HepG2 (cell line): ENCODE data around the gene BAIAP3. TPM values are rescaled to one million over a fixed set of nuclear protein-coding genes. Genes with fewer than 3 reads are reported as not detected.
"Not testable (repeated sequence)": the region's sequence is repeated elsewhere in the genome, so short reads cannot be mapped to it uniquely, and the experiment has no call there.

Experiments used
- ATAC-seq: fragments of 200-7000 bp; cut with Tn5 transposase; 3 replicates; pipeline ENCODE4 v1.9.1; 2020; ENCODE audit warnings: mild to moderate bottlenecking, moderate library complexity
- BruUV-seq: library from RNA; stranded (reverse); fragments of 400-500 nt; replicated peaks from 2 replicates; lab custom pipeline; 2021; lab: Mats Ljungman, UMichigan
- CTCF ChIA-PET: fragments of 300-600 bp; formaldehyde crosslinking; extraction: SDS; loops from one replicate; lab custom pipeline; 2021; ENCODE audit warnings: low total read pairs, inconsistent platforms, low intra/inter-chr PET ratio; lab: Yijun Ruan, JAX
- POLR2A ChIA-PET: fragments of 350-600 bp; sonication (Branson Sonifier 250); formaldehyde crosslinking; loops from one replicate; lab custom pipeline; 2020; ENCODE audit warnings: antibody characterized with exemption, inconsistent platforms; lab: Yijun Ruan, JAX
- DNase-seq: peaks from one replicate; pipeline ENCODE4 v3.0.0-alpha.2; 2015; ENCODE audit warnings: low spot score
- FAIRE-seq: peaks from 3 replicates; lab custom pipeline; 2011; peaks lifted over from hg19 to GRCh38; lab: Jason Lieb, UNC
- H2AFZ ChIP-seq: one replicate; pipeline ENCODE4 v1.6.1; 2011; ENCODE audit warnings: low read length, inconsistent platforms
- H3K27ac ChIP-seq: fragments of 300-600 bp; 3 replicates; pipeline ENCODE4 v1.8.0; 2011; ENCODE audit warnings: mixed run types, mild to moderate bottlenecking, mixed read lengths, low read length, inconsistent platforms; ENCODE audit not compliant: insufficient read depth; ENCODE audit errors: extremely low read length
- H3K27me3 ChIP-seq, 2 experiments: fragments of 200-600 bp in 1 of 2; 2 replicates in 1 of 2; 3 replicates in 1 of 2; pipeline versions ENCODE4 v1.6.0 to v1.8.0; 2011; ENCODE audit warnings: low read length in 2 of 2, mild to moderate bottlenecking in 2 of 2, moderate library complexity in 2 of 2, inconsistent platforms in 1 of 2; ENCODE audit not compliant: insufficient read depth in 2 of 2, control insufficient read depth in 1 of 2
- H3K36me3 ChIP-seq, 2 experiments: fragments of 200-600 bp in 1 of 2; replicated peaks in 1 of 2; 2 replicates in 1 of 2; 3 replicates in 1 of 2; pipeline versions ENCODE4 v1.5.1 to v1.8.0; 2011; ENCODE audit warnings: low read length in 2 of 2, inconsistent platforms in 1 of 2; ENCODE audit not compliant: insufficient read depth in 2 of 2, control insufficient read depth in 1 of 2
- H3K4me1 ChIP-seq: 2 replicates; pipeline ENCODE4 v1.5.1; 2012; ENCODE audit warnings: low read length, inconsistent platforms; ENCODE audit not compliant: insufficient read depth
- H3K4me2 ChIP-seq: 2 replicates; pipeline ENCODE4 v1.6.0; 2011; ENCODE audit warnings: low read depth, low read length, inconsistent platforms
- H3K4me3 ChIP-seq, 3 experiments: fragments of 200-600 bp in 1 of 3; sonication (generic), shearing (Covaris generic) in 1 of 3; replicated peaks in 1 of 3; 2 replicates each; pipeline ENCODE4 v1.5.1; 2011 to 2016; ENCODE audit warnings: low read length in 3 of 3, inconsistent platforms in 2 of 3, low read depth in 2 of 3, mild to moderate bottlenecking in 2 of 3, control low read depth in 1 of 3, mixed read lengths in 1 of 3; ENCODE audit not compliant: insufficient read depth in 1 of 3
- H3K79me2 ChIP-seq: one replicate; pipeline ENCODE4 v1.6.1; 2011; ENCODE audit warnings: low read length, inconsistent platforms; ENCODE audit not compliant: insufficient read depth
- H3K9ac ChIP-seq: 2 replicates; pipeline ENCODE4 v1.6.0; 2011; ENCODE audit warnings: mild to moderate bottlenecking, low read depth, low read length, inconsistent platforms; ENCODE audit not compliant: insufficient read depth
- H3K9me3 ChIP-seq: 2 replicates; pipeline ENCODE4 v1.5.1; 2012; ENCODE audit warnings: mild to moderate bottlenecking, low read length
- H4K20me1 ChIP-seq: 2 replicates; pipeline ENCODE4 v1.6.0; 2011; ENCODE audit warnings: inconsistent platforms, mild to moderate bottlenecking, low read length, moderate library complexity; ENCODE audit not compliant: insufficient read depth
- HNF1B ChIP-seq: sonication (generic); formaldehyde crosslinking; IDR thresholded peaks from 2 replicates; pipeline ENCODE4 v1.5.1; 2020; ENCODE audit warnings: mild to moderate bottlenecking, moderate library complexity, missing genetic modification reagents
- POLR2AphosphoS2 ChIP-seq: IDR thresholded peaks from 2 replicates; pipeline ENCODE4 v1.6.1; 2011; ENCODE audit warnings: low read depth, low read length, improper control_type of control experiment
- ZNF24 ChIP-seq: fragments of 450-650 bp; IDR thresholded peaks from 2 replicates; pipeline ENCODE4 v1.6.1; 2017; ENCODE audit warnings: antibody characterized with exemption, mild to moderate bottlenecking
- WGBS: methylation state at CpG from one replicate; pipeline ENCODE4 v1.1.6; 2017; ENCODE audit warnings: low lambda C conversion rate; 5-methylcytosine and 5-hydroxymethylcytosine counted together
- in situ Hi-C: cut with HindIII; loops from 2 replicates; pipeline ENCODE4 v1.10.0; 2017; ENCODE audit warnings: low pct_unique_long_range_greater_than_20kb; ENCODE audit not compliant: extremely low pct_ligation_motif_present
- intact Hi-C: fragments of 100-400 bp; cut with micrococcal nuclease; formaldehyde crosslinking; loops from one replicate; pipeline ENCODE4 v1.10.0; 2022; ENCODE audit not compliant: unreplicated experiment
- polyA plus RNA-seq, 8 experiments: library from polyadenylated mRNA; depleted of rRNA in 3 of 8; stranded (reverse) in 7 of 8; unstranded in 1 of 8; fragments of >200 nt; fragmentation: Illumina TruSeq in 4 of 8; extraction: Trizol in 4 of 8; gene quantifications; 2 replicates each; pipeline versions ENCODE4 v1.2.1 to v1.2.3, GENCODE V29; 2011 to 2016; ENCODE audit warnings: low read depth in 4 of 8, missing spikeins in 1 of 8, mixed read lengths in 1 of 8; ENCODE audit not compliant: insufficient read depth in 1 of 8
- total RNA-seq, 5 experiments: library from RNA; depleted of rRNA; stranded (reverse); fragments of >200 nt; fragmentation: Illumina TruSeq; extraction: Trizol; gene quantifications; 2 replicates each; pipeline ENCODE4 v1.2.3, GENCODE V29; 2016; ENCODE audit warnings: low read depth in 1 of 5
- TF ChIP-seq, protein P1 (sequence below): sonication (generic); formaldehyde crosslinking; IDR thresholded peaks from 2 replicates; pipeline ENCODE4 v1.8.1; 2022; ENCODE audit warnings: mild to moderate bottlenecking, missing genetic modification reagents
- TF ChIP-seq, protein P2 (sequence below): sonication (generic); formaldehyde crosslinking; conservative IDR thresholded peaks from 2 replicates; pipeline ENCODE4 v1.4.0; 2020; ENCODE audit warnings: missing genetic modification reagents
- TF ChIP-seq, protein P3 (sequence below): sonication (generic); formaldehyde crosslinking; IDR thresholded peaks from 2 replicates; pipeline ENCODE4 v1.5.0; 2020; ENCODE audit warnings: mild to moderate bottlenecking, missing genetic modification reagents, borderline replicate concordance

Gene BAIAP3
- total and polyA plus RNA-seq, 2 of the 13 experiments (the other 11 are each of a cell fraction or from before 2014, with no cell fraction given), result 3.2 to 5.7 TPM

DNA sequence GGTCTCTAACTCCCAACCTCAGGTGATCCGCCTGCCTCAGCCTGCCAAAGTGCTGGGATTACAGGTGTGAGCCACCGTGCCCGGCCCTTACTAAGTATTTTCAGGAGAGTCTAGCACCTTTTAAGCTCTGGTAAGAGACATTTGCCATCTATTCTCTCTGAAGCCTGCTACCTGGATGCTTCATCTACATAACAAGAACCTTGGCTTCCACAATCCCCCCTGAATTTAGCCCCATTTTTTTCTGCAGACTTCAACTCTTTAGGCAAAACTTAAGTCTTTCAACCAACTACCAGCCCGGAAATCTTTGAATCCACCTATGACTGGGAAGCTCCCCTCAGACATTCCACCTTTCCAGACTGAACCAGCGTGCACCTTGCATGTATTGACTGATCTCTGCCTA, 38.0 kb upstream of the BAIAP3 start (continued):
- TF ChIP-seq, protein P1, sequence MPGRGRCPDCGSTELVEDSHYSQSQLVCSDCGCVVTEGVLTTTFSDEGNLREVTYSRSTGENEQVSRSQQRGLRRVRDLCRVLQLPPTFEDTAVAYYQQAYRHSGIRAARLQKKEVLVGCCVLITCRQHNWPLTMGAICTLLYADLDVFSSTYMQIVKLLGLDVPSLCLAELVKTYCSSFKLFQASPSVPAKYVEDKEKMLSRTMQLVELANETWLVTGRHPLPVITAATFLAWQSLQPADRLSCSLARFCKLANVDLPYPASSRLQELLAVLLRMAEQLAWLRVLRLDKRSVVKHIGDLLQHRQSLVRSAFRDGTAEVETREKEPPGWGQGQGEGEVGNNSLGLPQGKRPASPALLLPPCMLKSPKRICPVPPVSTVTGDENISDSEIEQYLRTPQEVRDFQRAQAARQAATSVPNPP (CRISPR knock-in tag), result no peak
- no peak for TF ChIP-seq POLR2AphosphoS2
- TF ChIP-seq, protein P2, sequence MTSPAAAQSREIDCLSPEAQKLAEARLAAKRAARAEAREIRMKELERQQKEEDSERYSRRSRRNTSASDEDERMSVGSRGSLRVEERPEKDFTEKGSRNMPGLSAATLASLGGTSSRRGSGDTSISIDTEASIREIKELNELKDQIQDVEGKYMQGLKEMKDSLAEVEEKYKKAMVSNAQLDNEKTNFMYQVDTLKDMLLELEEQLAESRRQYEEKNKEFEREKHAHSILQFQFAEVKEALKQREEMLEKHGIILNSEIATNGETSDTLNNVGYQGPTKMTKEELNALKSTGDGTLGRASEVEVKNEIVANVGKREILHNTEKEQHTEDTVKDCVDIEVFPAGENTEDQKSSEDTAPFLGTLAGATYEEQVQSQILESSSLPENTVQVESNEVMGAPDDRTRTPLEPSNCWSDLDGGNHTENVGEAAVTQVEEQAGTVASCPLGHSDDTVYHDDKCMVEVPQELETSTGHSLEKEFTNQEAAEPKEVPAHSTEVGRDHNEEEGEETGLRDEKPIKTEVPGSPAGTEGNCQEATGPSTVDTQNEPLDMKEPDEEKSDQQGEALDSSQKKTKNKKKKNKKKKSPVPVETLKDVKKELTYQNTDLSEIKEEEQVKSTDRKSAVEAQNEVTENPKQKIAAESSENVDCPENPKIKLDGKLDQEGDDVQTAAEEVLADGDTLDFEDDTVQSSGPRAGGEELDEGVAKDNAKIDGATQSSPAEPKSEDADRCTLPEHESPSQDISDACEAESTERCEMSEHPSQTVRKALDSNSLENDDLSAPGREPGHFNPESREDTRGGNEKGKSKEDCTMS (CRISPR knock-in tag), result no peak

DNA sequence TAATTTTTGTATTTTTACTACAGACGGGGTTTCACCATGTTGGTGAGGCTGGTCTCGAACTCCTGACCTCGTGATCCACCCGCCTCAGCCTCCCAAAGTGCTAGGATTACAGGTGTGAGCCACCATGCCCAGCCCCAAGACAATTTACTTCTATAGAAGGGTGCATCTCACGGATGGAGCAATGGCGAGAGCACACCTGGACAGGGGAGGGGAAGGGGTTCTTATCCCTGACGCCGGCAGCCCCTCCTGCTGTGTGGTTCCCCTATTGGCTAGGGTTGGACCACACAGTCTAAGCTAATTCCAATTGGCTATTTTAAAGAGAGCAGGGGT, 36.8 kb upstream of the BAIAP3 start:
- H3K9ac ChIP-seq, BruUV-seq, H4K20me1 ChIP-seq, CTCF ChIA-PET, H3K27me3 ChIP-seq, H3K79me2 ChIP-seq, H3K4me3 ChIP-seq, in situ Hi-C loops, FAIRE-seq, DNase-seq, ATAC-seq, H3K36me3 ChIP-seq, H3K9me3 ChIP-seq, intact Hi-C loops, H2AFZ ChIP-seq: not testable (repeated sequence)
- H3K4me2 ChIP-seq, result peak overlapping the region; percentile 44; the same call in 1 of the 2 replicates
- H3K27ac ChIP-seq, result peak overlapping the region; percentile 66
- WGBS, result 63% methylated on average over 8 of the region's 8 CpGs
- TF ChIP-seq HNF1B (CRISPR knock-in tag) (0 out of 2 replicates have a peak, but pooled peaks have one; percentile 61), ZNF24 (0 out of 2 replicates have a peak, but pooled peaks have one; percentile 7)
- TF ChIP-seq, protein P3, sequence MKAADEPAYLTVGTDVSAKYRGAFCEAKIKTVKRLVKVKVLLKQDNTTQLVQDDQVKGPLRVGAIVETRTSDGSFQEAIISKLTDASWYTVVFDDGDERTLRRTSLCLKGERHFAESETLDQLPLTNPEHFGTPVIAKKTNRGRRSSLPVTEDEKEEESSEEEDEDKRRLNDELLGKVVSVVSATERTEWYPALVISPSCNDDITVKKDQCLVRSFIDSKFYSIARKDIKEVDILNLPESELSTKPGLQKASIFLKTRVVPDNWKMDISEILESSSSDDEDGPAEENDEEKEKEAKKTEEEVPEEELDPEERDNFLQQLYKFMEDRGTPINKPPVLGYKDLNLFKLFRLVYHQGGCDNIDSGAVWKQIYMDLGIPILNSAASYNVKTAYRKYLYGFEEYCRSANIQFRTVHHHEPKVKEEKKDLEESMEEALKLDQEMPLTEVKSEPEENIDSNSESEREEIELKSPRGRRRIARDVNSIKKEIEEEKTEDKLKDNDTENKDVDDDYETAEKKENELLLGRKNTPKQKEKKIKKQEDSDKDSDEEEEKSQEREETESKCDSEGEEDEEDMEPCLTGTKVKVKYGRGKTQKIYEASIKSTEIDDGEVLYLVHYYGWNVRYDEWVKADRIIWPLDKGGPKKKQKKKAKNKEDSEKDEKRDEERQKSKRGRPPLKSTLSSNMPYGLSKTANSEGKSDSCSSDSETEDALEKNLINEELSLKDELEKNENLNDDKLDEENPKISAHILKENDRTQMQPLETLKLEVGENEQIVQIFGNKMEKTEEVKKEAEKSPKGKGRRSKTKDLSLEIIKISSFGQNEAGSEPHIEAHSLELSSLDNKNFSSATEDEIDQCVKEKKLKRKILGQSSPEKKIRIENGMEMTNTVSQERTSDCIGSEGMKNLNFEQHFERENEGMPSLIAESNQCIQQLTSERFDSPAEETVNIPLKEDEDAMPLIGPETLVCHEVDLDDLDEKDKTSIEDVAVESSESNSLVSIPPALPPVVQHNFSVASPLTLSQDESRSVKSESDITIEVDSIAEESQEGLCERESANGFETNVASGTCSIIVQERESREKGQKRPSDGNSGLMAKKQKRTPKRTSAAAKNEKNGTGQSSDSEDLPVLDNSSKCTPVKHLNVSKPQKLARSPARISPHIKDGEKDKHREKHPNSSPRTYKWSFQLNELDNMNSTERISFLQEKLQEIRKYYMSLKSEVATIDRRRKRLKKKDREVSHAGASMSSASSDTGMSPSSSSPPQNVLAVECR, result 0 out of 2 replicates have a peak, but pooled peaks have one; percentile 14
- POLR2A ChIA-PET, result interaction anchor here (0.7 to 1.1 kb wide), 4 partner anchors 8 to 27 kb away, joined by 3 to 7 read pairs (median 4); no protein-coding TSS in a partner anchor
- peaks cover 60% of the 10 kb centered on the region for H3K4me1 ChIP-seq
